CD4-positive, alpha-beta T cell treated with Interleukin-4 for 1 hour (primary cell): ENCODE data around the gene CEP70.
"Not testable (repeated sequence)": the region's sequence is repeated elsewhere in the genome, so short reads cannot be mapped to it uniquely, and the experiment has no call there.

Experiments
- DNase-seq, 2 donors: peaks; one replicate each; pipeline ENCODE4 v3.0.0-alpha.2; 2020 to 2022

Gene CEP70

GRCh38 chr3:138509586-138509985 lies 84.5 kb downstream of the CEP70 start:
- no peak for DNase-seq

GRCh38 chr3:138507524-138507923 lies 86.5 kb downstream of the CEP70 start:
- no peak for DNase-seq

DNA sequence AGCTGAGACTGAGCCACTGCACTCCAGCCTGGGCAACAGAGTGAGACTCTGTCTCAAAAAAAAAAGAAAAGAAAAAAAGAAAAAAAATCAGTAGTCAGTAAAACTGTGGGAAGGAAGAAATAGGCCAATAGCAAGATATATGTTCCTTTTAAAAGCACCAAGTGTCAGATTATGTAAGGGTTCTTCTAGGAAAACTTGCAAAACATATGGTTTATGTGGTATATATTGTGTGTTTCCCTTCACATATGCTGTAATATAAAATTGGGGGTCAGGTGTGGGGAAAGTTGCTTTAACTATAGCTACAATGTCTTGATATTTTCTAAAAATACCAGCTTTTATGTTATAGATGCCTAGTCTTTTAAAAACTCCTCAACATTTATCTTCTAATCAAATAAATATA lies 95.1 kb downstream of the CEP70 start:
- DNase-seq, result no peak

- no peak for DNase-seq
These were observed 96.2 kb downstream of the CEP70 start for GRCh38 chr3:138497851-138498250.

GRCh38 chr3:138497021-138497420 lies 97.0 kb downstream of the CEP70 start:
- DNase-seq, result no peak

DNA sequence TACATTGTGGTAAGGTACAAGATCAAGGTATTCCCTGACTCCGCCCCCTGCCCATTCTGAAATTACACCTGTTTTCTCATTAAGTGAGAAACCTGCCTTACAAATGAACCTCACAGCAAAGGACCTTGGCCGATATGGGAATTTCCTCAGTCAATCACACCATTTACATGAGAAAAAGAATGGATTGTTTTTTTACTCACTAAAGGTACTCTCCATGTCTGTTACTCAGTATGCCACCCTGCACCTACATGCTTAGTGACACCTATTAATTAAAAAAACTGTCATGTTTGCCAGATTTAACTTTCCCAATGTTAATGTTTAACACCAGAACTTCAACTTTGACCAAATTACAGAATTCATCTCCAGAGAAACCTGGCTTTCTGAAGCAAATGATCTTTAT lies 97.6 kb downstream of the CEP70 start:
- DNase-seq, result no peak

GRCh38 chr3:138495638-138496037 lies 98.4 kb downstream of the CEP70 start:
- not testable (repeated sequence) for DNase-seq

DNA sequence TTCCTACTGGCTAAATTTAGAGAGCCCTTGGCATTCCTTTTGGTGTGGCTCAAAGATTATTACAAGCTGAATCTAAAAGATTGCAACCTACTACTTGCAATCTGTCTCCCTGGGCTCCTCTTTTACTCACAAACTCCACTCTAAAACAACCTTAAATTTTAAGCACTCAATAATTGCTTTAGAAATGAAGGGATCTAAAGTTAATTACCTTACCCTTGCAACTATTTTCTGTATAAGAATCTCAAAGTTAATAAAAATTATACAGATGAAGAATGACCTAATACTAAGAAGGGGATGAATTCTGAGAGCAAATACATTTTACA lies 99.5 kb downstream of the CEP70 start:
- DNase-seq, result no peak

GRCh38 chr3:138493804-138494606 lies 100.1 kb downstream of the CEP70 start:
- DNase-seq, result no peak

DNA sequence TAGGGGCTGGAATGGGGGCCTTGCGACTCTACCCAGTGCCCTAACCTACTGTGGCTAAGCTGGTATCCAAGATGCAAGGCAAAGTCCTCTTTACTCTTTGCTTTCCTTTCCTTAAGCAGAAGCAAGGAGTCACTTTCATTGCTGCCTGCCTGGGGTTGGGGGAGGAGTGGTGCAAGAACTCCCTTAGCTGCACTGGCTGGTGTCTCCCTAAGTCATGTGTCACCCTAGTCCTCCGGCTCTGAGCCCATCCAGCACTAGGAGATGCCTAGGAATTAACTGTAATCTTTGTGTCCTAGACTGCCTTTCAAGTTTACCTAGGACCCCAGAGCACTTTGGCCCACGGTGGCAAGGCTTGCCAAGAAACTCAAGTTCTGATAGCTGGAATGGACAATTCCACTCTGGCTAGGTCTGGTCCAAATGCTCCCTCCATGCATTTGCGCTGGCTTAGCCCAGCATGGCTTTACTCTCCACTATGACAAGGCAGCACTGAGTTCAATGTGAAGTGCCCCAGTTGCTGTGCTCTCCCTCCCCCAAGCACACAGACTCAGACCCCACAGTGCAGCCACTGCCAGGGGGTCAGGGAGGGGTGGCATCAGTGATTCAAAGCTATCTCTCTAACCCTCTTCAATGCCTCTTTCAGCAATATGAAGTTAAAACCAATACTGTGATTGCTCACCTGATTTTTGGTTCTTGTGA lies 100.9 kb downstream of the CEP70 start:
- DNase-seq, result no peak

GRCh38 chr3:138491971-138492370 lies 102.1 kb downstream of the CEP70 start:
- no peak for DNase-seq

- DNase-seq, result not testable (repeated sequence)
These were observed 107.5 kb downstream of the CEP70 start for GRCh38 chr3:138486580-138486979.

DNA sequence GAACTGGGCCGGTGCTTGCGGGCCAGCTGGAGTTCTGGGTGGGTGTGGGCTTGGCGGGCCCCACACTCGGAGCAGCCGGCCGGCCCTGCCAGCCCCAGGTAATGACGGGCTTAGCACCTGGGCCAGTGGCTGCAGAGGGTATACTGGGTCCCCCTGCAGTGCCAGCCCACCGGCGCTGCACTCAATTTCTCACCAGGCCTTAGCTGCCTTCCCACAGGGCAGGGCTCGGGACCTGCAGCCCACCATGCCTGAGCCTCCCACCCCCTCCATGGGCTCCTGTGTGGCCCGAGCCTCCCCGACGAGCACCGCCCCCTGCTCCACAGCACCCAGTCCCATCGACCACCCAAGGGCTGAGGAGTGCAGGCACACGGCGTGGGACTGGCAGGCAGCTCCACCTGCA lies 109.4 kb downstream of the CEP70 start:
- not testable (repeated sequence) for DNase-seq

- peak in 1 of 2 donors; percentile 23 for DNase-seq
These were observed 114.6 kb downstream of the CEP70 start for GRCh38 chr3:138479438-138479863.

DNA sequence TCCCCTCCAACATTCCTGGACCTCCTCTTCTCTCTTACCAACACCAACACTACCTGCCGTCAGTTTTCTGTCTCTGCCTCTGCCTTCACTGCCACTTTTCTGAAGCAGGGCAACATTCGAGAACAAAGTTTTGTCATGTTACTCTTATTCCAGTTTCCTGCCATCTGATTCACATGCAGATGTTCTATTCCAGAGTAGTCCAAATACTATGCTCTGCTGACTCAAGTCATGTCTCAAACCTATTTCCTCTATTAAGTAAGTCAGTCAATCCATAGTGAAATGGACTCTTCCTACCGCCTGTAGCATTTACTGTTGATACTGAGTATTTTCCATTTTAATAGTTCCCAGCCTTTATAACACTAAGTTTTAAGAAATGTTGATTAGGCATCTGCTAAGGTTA lies 116.3 kb downstream of the CEP70 start:
- DNase-seq, result no peak

DNA sequence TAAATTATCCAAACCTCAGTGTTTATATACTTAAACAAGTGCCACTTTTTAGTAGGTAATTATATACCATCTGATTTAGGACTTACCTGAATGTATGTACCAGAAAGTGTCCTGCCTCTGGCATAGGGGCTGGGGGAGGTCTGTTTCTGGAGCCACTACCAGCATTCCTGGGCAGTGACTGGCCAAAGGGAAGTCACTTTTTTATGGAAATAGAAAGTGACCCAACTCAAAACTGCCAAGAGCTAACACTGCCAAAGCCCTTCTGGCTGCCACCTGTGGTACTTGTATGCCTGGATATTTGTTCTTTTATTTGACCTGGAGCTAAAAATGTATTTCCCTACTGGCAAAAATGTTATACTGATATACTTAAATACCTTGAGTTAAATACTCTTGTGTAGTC lies 116.9 kb downstream of the CEP70 start:
- no peak for DNase-seq

DNA sequence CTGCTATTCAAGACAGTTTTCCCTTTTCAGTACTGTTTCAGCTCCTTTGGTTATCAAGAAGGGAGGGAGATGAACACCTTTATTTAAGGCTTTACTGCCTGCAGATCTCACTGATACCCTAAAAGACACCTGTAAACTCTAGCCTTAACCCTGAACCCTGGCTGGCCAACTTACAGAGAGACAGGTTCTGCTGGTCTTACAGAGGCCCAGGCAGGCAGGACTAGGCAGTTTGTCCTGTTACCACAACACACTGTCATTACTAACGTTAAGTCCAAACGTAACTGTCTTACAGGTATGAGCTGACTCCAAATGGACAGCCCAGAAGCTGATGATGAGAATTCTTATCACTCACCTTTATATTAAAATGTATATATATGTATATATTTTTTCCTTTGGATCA lies 117.5 kb downstream of the CEP70 start:
- no peak for DNase-seq

DNA sequence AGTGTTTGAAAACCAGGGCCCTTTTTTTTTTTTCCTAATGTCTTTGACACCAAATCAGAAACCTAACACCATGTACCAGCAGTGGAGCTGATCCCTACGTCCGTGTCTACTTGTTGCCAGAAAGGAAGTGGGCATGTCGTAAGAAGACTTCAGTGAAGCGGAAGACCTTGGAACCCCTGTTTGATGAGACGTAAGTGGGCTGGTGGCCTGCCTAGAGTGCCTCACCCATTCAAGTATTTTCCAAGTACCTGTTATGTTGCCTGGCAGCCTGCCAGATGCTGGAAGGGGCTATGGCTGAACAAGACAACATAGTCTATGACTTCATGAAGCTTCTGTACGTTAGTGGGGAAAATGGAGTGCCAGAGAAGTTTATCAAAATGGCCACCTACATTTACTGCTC lies 119.9 kb downstream of the CEP70 start:
- no peak for DNase-seq

DNA sequence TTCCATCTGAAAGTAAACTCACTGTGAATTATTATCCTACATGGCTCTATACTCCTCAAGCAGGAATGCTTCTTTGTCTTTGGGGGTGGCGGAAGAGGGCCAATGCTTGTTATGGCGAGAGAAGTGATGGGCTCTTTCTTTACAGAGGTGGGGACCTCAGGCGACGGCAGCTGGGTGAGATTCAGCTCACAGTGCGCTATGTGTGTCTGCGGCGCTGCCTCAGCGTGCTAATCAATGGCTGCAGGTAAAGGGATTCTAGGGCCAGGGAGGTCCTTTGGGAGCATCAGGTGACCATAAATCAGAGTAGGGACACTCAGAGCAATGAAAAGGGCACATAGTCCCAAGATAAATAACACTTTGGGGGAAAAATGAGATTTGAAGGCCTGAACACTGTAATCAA lies 120.7 kb downstream of the CEP70 start:
- no peak for DNase-seq

GRCh38 chr3:138472141-138472825 lies 121.8 kb downstream of the CEP70 start:
- DNase-seq, result no peak

- DNase-seq, result no peak
These were observed 122.6 kb downstream of the CEP70 start for GRCh38 chr3:138471481-138471880.

GRCh38 chr3:138470687-138471086 lies 123.4 kb downstream of the CEP70 start:
- DNase-seq, result no peak

DNA sequence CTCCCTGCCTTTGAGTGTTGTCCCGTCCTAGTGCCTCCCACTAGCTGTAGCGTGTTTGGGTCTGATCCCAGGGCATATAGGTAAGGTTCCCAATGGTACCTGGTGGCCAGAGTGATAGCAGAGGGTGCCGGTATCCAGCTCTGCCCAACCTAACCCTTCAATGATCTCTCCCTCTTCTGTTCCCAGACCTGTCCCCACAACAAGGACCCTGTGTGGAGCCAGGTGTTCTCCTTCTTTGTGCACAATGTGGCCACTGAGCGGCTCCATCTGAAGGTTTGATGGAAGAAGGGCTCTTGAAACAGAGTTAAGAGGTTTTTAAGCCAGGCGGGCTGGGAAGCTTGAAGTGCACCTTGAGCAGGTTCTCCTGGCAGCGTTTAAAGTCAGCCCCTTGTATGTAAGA lies 124.2 kb downstream of the CEP70 start:
- DNase-seq, result no peak

DNA sequence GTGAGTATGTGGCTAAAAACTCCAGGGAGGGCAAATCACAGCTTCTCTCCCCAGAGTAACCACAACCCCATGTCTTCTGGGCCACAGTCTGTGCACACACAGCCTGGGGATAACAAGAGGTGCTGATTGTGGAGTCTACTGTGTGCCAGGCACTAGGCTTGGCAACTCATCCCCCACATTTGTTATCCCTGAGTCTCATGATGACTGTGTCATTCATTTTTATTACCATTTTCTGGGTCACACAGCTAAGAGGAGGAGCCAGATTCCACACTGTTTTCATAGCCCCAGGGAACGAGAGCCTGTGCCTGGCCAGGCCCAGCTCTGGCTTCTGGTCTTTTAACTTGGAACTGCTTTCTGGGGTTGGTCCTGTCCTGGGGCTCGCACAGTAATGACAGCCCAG lies 125.2 kb downstream of the CEP70 start:
- no peak for DNase-seq
